HG02884 (cell line): ENCODE data around the gene MKNK1.

ENCODE experiments used
- ATAC-seq: cut with Tn5 transposase; IDR thresholded peaks from one replicate; pipeline ENCODE4 v1.9.1; 2021; ENCODE audit warnings: mild to moderate bottlenecking, moderate library complexity; ENCODE audit not compliant: unreplicated experiment

The MKNK1 gene

GRCh38 chr1:46599059-46599970 is 4.8 kb downstream of the MKNK1 start:
- no peak for ATAC-seq

DNA sequence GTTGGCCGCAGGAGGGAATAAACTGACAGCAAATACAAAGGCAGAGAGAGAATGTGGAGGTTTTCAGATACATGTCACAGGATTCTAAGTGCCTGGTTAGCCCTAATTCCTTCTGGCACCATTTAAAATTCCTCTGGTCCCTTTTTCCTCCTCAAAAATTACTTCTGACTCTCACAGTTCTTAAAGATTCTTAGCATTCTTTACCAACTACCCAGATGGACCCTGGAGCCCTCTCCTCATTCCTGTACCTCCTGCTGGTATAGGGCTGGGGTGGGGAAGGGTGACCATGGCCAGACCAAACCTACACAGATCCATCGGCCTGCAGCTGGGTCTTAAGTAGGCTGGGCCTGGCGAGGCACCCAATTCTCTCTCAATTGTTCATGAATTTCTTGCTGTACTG is 7.2 kb downstream of the MKNK1 start:
- no peak for ATAC-seq

GRCh38 chr1:46596036-46596435 is 8.0 kb downstream of the MKNK1 start:
- ATAC-seq, result no peak

GRCh38 chr1:46595127-46595526 is 8.9 kb downstream of the MKNK1 start:
- ATAC-seq, result no peak

DNA sequence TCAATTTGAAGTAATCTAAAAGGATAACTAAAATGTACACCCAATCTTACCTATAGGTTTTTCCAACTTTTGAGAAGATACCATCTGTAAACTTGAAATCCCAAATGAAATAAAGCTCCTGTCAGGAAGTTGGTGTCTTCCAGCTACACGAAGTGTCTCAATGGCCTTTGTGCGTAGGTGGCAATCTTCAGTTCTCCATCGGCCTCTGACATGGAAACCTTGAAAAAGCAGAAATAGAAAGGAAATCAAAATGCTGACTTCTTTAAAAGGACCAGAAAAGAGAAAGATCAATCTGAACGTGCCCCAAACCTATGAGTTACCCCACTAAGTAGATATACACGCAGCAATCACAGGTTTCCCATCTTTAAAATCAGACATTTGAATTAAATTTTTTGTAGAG is 10.0 kb downstream of the MKNK1 start:
- ATAC-seq, result no peak

- ATAC-seq, result no peak
These were observed 11.2 kb downstream of the MKNK1 start for GRCh38 chr1:46592823-46593222.

DNA sequence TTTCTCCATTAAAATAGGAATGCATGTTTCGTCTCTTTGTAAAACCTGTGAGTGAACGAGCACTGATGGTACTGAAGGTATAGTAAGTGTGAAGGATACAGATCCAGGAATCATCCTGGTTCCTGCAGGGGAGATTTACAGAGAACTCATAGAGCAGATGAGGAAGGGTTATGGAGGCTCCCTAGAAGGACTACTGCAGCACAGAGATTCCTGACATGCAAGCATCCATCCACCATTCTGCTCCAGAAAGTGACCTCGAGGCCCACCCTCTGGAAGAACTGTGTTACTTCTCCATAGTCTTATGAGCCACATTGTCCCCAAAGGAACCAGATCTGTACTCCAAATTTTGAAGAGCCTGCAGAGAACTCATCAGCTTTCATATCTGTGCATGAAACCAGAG is 14.5 kb downstream of the MKNK1 start:
- ATAC-seq, result no peak

GRCh38 chr1:46587069-46587468 is 17.0 kb downstream of the MKNK1 start:
- ATAC-seq, result no peak

- no peak for ATAC-seq
These were observed 18.6 kb downstream of the MKNK1 start for GRCh38 chr1:46585312-46585938.

GRCh38 chr1:46583494-46583893 is 20.6 kb downstream of the MKNK1 start:
- no peak for ATAC-seq

GRCh38 chr1:46582972-46583371 is 21.1 kb downstream of the MKNK1 start:
- ATAC-seq, result no peak

DNA sequence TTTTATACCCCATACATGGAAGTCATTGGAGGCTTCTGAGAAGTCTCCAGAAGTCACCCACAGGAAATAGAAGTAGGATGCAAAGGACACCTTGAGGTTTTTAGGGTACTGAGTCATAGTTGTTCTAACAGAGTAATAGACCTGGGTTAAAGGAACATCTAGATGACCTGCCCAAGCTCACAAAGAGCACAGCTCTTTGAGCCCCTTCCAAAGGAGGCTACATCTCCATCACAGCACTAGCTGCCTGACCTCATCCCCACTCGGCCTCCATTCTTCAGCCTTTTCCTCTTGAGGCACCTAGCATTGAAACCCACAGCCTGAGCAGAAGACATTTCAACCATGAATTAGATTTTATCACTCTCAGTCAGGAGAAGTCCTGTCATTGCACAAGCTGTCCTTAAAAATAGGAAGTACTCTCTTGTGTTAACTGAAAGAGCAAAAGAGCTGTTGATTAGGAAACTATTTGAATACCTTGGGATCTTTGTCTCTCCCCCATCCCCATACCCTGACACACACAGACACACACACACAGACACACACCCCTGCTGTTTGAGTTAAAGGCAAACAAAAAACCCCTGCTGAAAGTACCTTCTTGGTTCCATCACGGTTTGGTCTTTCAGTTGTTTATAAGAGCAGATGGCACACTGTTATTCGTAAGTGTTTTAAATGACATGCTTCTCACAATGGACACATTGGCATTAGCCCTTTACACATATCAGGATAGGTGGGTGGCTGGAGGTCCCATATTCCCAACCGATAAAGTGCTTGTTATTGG is 22.2 kb downstream of the MKNK1 start:
- ATAC-seq, result no peak

GRCh38 chr1:46580140-46580903 is 23.7 kb downstream of the MKNK1 start:
- no peak for ATAC-seq

- no peak for ATAC-seq
These were observed 26.4 kb downstream of the MKNK1 start for GRCh38 chr1:46577671-46578070.

DNA sequence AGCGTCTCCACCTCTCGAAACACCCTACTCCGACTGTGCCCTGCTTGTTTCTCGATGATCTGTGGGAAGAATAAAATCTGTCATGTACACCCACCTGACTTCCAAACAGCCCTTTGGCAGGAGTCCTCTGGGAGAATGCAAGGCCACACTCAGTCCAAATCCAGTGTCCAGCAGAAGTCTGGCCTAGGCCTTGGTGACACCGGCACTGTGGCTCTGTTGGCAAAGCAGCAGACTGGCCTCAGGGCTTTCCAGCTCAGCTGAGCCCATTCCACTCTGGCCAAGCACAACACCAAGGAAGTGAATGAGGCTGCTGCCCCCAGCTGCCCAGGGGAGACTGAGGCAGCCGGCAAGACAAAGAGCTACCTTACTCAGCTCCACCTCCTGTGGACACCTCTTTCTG is 27.5 kb downstream of the MKNK1 start:
- ATAC-seq, result no peak

DNA sequence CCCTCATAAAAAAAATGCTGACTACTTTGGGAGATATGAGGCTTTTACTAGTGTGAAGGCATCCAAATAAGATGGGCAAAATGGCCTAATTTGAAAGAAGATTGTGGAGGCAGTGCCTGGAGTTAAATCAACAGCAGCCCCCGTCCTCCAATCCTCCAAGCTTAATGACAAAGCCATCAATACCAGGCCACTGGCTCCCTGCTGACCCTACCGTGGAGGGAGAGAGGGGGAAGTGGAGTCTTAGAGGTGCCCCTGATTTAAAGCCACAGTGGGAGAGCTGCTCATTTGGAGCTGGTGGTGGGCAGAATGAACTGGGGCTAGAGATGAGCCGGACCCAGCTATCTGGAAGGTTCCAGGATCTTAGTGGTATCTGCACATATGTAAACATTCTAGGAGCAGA is 28.3 kb downstream of the MKNK1 start:
- no peak for ATAC-seq

DNA sequence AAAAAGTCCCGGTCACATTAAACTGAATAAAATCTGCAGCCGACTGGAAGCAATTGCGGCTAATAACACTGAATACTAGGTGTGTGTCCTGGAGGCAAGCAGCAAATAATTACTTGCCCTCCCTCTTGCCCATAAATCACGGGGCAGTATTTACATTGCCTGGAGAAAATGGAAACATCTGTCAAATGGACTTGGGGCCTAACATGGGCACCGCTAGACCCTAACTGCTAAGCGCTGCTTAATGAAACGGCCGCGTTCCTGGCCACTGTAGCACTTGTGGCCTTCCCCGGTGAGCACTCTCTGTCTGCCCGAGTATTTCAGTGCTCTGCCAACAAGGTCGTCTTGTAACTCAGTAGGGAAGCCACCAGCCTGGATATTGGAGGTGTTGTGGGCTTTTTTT is 28.8 kb downstream of the MKNK1 start:
- ATAC-seq, result no peak

DNA sequence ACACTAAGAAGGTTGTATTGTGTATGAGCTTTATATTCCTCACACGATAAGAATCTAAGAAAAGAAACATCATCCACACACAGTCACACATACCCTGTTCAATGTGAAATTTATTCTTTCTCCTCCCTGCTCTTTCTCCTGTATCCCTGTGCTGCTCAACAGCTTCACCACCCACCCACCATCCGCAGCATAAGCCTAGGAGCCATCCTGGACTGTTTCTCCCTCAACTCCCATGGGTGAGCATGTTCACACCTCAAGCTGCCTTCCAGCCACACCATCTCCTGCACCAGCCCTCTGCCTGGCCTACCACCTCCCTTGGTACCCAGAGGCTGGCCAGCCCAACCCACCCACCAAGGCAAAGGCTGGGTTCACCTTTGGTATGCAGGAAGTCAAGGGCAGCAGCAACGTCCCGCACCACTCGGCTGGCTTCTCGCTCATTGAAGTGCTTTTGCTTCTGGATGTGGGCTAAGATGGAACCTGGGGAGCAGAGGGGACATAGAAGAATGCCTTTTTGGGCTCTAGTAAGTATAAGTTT is 32.3 kb downstream of the MKNK1 start:
- ATAC-seq, result no peak

GRCh38 chr1:46569884-46570725 is 34.0 kb downstream of the MKNK1 start:
- no peak for ATAC-seq

GRCh38 chr1:46569116-46569515 is 35.0 kb downstream of the MKNK1 start:
- ATAC-seq, result no peak
